ENCODE data around the gene LDLRAD3.

GRCh38 chr11:36264973-36265344, 321.1 kb downstream of the LDLRAD3 start:
- TF ChIP-seq CTCF (IDR thresholded peaks at IDR 0.05): no peak
- no peak for TF ChIP-seq POLR2A (IDR thresholded peaks at IDR 0.05)
